Duodenal mucosa (tissue), 2 donors: ENCODE results near the gene PHYHD1.

Experiments used
- H3K27ac ChIP-seq: one replicate; pipeline ENCODE4 v1.7.0; 2013; ENCODE audit warnings: low read depth, low read length
- H3K27me3 ChIP-seq, 2 donors: one replicate each; pipeline ENCODE4 v1.7.0; 2013; ENCODE audit warnings: low read length in 2 of 2, control low read depth in 1 of 2; ENCODE audit not compliant: insufficient read depth in 2 of 2, control insufficient read depth in 1 of 2
- H3K36me3 ChIP-seq, 2 donors: one replicate each; pipeline ENCODE4 v1.7.0; 2013; ENCODE audit warnings: low read length in 2 of 2, control low read depth in 1 of 2; ENCODE audit not compliant: insufficient read depth in 2 of 2, control insufficient read depth in 1 of 2
- H3K4me1 ChIP-seq, 2 donors: one replicate each; pipeline ENCODE4 v1.7.0; 2013; ENCODE audit warnings: low read length in 2 of 2, control low read depth in 1 of 2; ENCODE audit not compliant: insufficient read depth in 2 of 2, control insufficient read depth in 1 of 2
- H3K4me3 ChIP-seq, 2 donors: one replicate each; pipeline ENCODE4 v1.7.0; 2013; ENCODE audit warnings: low read length in 2 of 2, low read depth in 1 of 2
- H3K9ac ChIP-seq, 2 donors: one replicate each; pipeline ENCODE4 v1.7.0; 2013; ENCODE audit warnings: low read length in 2 of 2, low read depth in 1 of 2
- H3K9me3 ChIP-seq, 2 donors: one replicate each; pipeline ENCODE4 v1.7.0; 2013; ENCODE audit warnings: low read length in 2 of 2, control low read depth in 1 of 2; ENCODE audit not compliant: control insufficient read depth in 1 of 2

The PHYHD1 gene

GRCh38 chr9:128921881-128922763 lies 1.3 kb downstream of the PHYHD1 start:
- Histone ChIP-seq H3K4me3 (peak overlapping the region; percentile 36 to 53), H3K4me1 (peaks cover 8 to 22% of the 10 kb centered on the region in 2 donors), H3K27ac (peak overlapping the region; percentile 10), H3K36me3 (peaks cover 0 to 14% of the 10 kb centered on the region in 2 donors), H3K9ac (peak overlapping the region in 1 of 2 donors; percentile 21), H3K27me3 (no peaks in the 10 kb centered on the region), H3K9me3 (no peaks in the 10 kb centered on the region)

- Histone ChIP-seq H3K9me3 (no peaks in the 10 kb centered on the region), H3K4me3 (no peak overlapping the region), H3K27ac (no peak overlapping the region), H3K4me1 (peaks cover 8 to 22% of the 10 kb centered on the region in 2 donors), H3K27me3 (no peaks in the 10 kb centered on the region), H3K9ac (no peak overlapping the region), H3K36me3 (peaks cover 0 to 3% of the 10 kb centered on the region in 2 donors)
Observed at GRCh38 chr9:128923493-128923883, 2.7 kb downstream of the PHYHD1 start.

- H3K4me1 ChIP-seq: no peaks in the 10 kb centered on the region
- H3K36me3 ChIP-seq: no peaks in the 10 kb centered on the region
- no peaks in the 10 kb centered on the region for H3K27me3 ChIP-seq
- H3K9ac ChIP-seq: no peak overlapping the region
- H3K4me3 ChIP-seq: no peak overlapping the region
- H3K9me3 ChIP-seq: no peaks in the 10 kb centered on the region
- no peak overlapping the region for H3K27ac ChIP-seq
Observed at GRCh38 chr9:128927731-128928411, 7.1 kb downstream of the PHYHD1 start.

- H3K36me3 ChIP-seq: no peaks in the 10 kb centered on the region
- H3K4me1 ChIP-seq: no peaks in the 10 kb centered on the region
- H3K27me3 ChIP-seq: no peaks in the 10 kb centered on the region
- H3K9ac ChIP-seq: no peak overlapping the region
- H3K27ac ChIP-seq: no peak overlapping the region
- H3K9me3 ChIP-seq: no peaks in the 10 kb centered on the region
- no peak overlapping the region for H3K4me3 ChIP-seq
Observed at GRCh38 chr9:128928624-128929023, 7.8 kb downstream of the PHYHD1 start.

- no peak overlapping the region for H3K9ac ChIP-seq
- no peaks in the 10 kb centered on the region for H3K4me1 ChIP-seq
- H3K9me3 ChIP-seq: no peaks in the 10 kb centered on the region
- H3K36me3 ChIP-seq: no peaks in the 10 kb centered on the region
- H3K27me3 ChIP-seq: no peaks in the 10 kb centered on the region
- no peak overlapping the region for H3K27ac ChIP-seq
- H3K4me3 ChIP-seq: no peak overlapping the region
Observed at GRCh38 chr9:128929560-128929959, 8.8 kb downstream of the PHYHD1 start.

GRCh38 chr9:128933731-128934130 lies 12.9 kb downstream of the PHYHD1 start:
- Histone ChIP-seq H3K9me3 (no peaks in the 10 kb centered on the region), H3K27ac (no peak overlapping the region), H3K4me1 (no peaks in the 10 kb centered on the region), H3K4me3 (no peak overlapping the region), H3K9ac (no peak overlapping the region), H3K36me3 (no peaks in the 10 kb centered on the region), H3K27me3 (no peaks in the 10 kb centered on the region)

- Histone ChIP-seq H3K4me3 (no peak overlapping the region), H3K9ac (no peak overlapping the region), H3K27ac (no peak overlapping the region), H3K36me3 (no peaks in the 10 kb centered on the region), H3K9me3 (no peaks in the 10 kb centered on the region), H3K4me1 (peaks cover 0 to under 1% of the 10 kb centered on the region in 2 donors), H3K27me3 (no peaks in the 10 kb centered on the region)
Observed at GRCh38 chr9:128936171-128936865, 15.5 kb downstream of the PHYHD1 start.

GRCh38 chr9:128937310-128938165 lies 16.8 kb downstream of the PHYHD1 start:
- Histone ChIP-seq H3K36me3 (no peaks in the 10 kb centered on the region), H3K4me3 (no peak overlapping the region), H3K4me1 (peaks cover 0 to 3% of the 10 kb centered on the region in 2 donors), H3K27me3 (no peaks in the 10 kb centered on the region), H3K9me3 (no peaks in the 10 kb centered on the region), H3K9ac (no peak overlapping the region), H3K27ac (no peak overlapping the region)

GRCh38 chr9:128940271-128940921 lies 19.6 kb downstream of the PHYHD1 start:
- H3K4me3 ChIP-seq: no peak overlapping the region
- no peaks in the 10 kb centered on the region for H3K36me3 ChIP-seq
- H3K9ac ChIP-seq: no peak overlapping the region
- no peak overlapping the region for H3K27ac ChIP-seq
- H3K4me1 ChIP-seq: peaks cover 0 to 3% of the 10 kb centered on the region in 2 donors
- no peaks in the 10 kb centered on the region for H3K9me3 ChIP-seq
- no peaks in the 10 kb centered on the region for H3K27me3 ChIP-seq
